Ovary (tissue), 9 donors: Measurements from ENCODE around the gene MAP3K10. TPM values are rescaled to one million over a fixed set of nuclear protein-coding genes. Genes with fewer than 3 reads are reported as not detected.
A peak's percentile ranks its signal among the peaks of the same experiment; 100 is the strongest.

Experiments
- DNase-seq, 5 donors: peaks; one replicate each; pipeline ENCODE4 v3.0.0-alpha.2; 2019 to 2020
- H3K27ac ChIP-seq, 2 donors: fragments of 200-600 bp; one replicate each; pipeline versions ENCODE4 v1.5.1 to v1.8.0; 2019 to 2022
- H3K27me3 ChIP-seq: fragments of 200-600 bp; one replicate; pipeline ENCODE4 v1.8.0; 2022
- H3K36me3 ChIP-seq: fragments of 200-600 bp; sonication (generic); one replicate; pipeline ENCODE4 v1.5.1; 2019
- H3K4me1 ChIP-seq: one replicate; pipeline ENCODE4 v1.8.1; 2013; ENCODE audit warnings: mild to moderate bottlenecking, moderate library complexity; ENCODE audit not compliant: insufficient read depth
- H3K4me3 ChIP-seq: fragments of 200-600 bp; sonication (generic); one replicate; pipeline ENCODE4 v1.5.1; 2017
- H3K9me3 ChIP-seq, 2 donors: fragments of 200-600 bp in 1 of 2; sonication (generic) in 1 of 2; one replicate each; pipeline versions ENCODE4 v1.5.1 to v1.8.1; 2013 to 2019; ENCODE audit warnings: mild to moderate bottlenecking in 1 of 2, moderate library complexity in 1 of 2
- CTCF ChIP-seq, 3 donors: fragments of 450-650 bp in 2 of 3; fragments of 200-600 bp in 1 of 3; IDR thresholded peaks; one replicate each; pipeline versions ENCODE4 v1.5.1 to v1.8.0; 2016 to 2022; ENCODE audit warnings: antibody characterized with exemption in 3 of 3, mild to moderate bottlenecking in 1 of 3
- EP300 ChIP-seq: sonication (generic); formaldehyde crosslinking; IDR thresholded peaks from one replicate; pipeline ENCODE4 v1.6.1; 2017; ENCODE audit warnings: antibody characterized with exemption
- POLR2A ChIP-seq: fragments of 450-650 bp; IDR thresholded peaks from one replicate; pipeline ENCODE4 v1.6.1; 2017; ENCODE audit warnings: antibody characterized with exemption, mild to moderate bottlenecking, moderate library complexity
- WGBS, 3 donors: extraction: QIAGEN DNeasy Blood & Tissue Kit in 1 of 3; methylation state at CpG; one replicate each; pipeline versions ENCODE4 v1.1.5 to v1.1.7; 2013 to 2017; 5-methylcytosine and 5-hydroxymethylcytosine counted together
- intact Hi-C, 4 donors: fragments of 100-400 bp; cut with DNase I; formaldehyde crosslinking; loops; one replicate each; pipeline versions ENCODE4 v1.11.0 to v1.15.1; 2022 to 2023
- polyA plus RNA-seq, 2 donors: library from polyadenylated mRNA; stranded (reverse); fragments of 200-250 nt in 1 of 2; fragments of 350-450 nt in 1 of 2; fragmentation: Illumina TruSeq in 1 of 2; extraction: RNeasy Lipid Tissue Mini Kit (QIAGEN cat#74804) in 1 of 2; gene quantifications; one replicate each; pipeline ENCODE4 v1.2.3, GENCODE V29; 2013 to 2014
- total RNA-seq, 7 donors: library from RNA; depleted of rRNA in 2 of 7; stranded (reverse); fragments of >200 nt in 2 of 7; fragmentation: NEBNext Ultra II Directional in 3 of 7; extraction: Animal tissue kit (Norgen Biotek cat#: 25700) in 3 of 7; gene quantifications; one replicate each; pipeline versions ENCODE4 v1.1.0 to v1.2.4, GENCODE V29; 2016 to 2023
- donor health status: DM: no; HTN: no; CAD: no; lungs with moderate emphysema.
- donor health status: DM: no; HTN: no; CAD: no.
- donor health status: Bipolar disorder and iron deficiency.
- donor health status: DM: yes; HTN: yes; CAD: no.
- donor health status: DM: no; HTN: no; CAD: no.
- donor health status: DM: yes; HTN: yes; CAD: no.

MAP3K10 gene
- total and polyA plus RNA-seq, 9 donors: 1.2 to 26.2 (median 14.6) TPM

GRCh38 chr19:40229926-40230417 is 38.7 kb downstream of the MAP3K10 start:
- H3K27ac ChIP-seq: no peak overlapping the region
- intact Hi-C loops: no loop called here
- WGBS, 3 donors: 54 to 69% (median 62%) methylated on average over 4 of the region's 4 CpGs
- TF ChIP-seq POLR2A (no peak), CTCF (IDR thresholded peaks at IDR 0.05) (no peak), EP300 (no peak)
- H3K4me1 ChIP-seq: peaks cover 10% of the 10 kb centered on the region
- no peak overlapping the region for H3K4me3 ChIP-seq
- no peak for DNase-seq
- no peaks in the 10 kb centered on the region for H3K9me3 ChIP-seq
- H3K27me3 ChIP-seq: no peaks in the 10 kb centered on the region
- H3K36me3 ChIP-seq: no peaks in the 10 kb centered on the region

- no peaks in the 10 kb centered on the region for H3K27me3 ChIP-seq
- H3K27ac ChIP-seq: no peak overlapping the region
- H3K36me3 ChIP-seq: no peaks in the 10 kb centered on the region
- H3K4me1 ChIP-seq: peaks cover 5% of the 10 kb centered on the region
- H3K9me3 ChIP-seq: no peaks in the 10 kb centered on the region
- H3K4me3 ChIP-seq: no peak overlapping the region
- DNase-seq: no peak
- 82 to 87% (median 82%) methylated on average over 6 of the region's 6 CpGs for WGBS, 3 donors
- TF ChIP-seq POLR2A (no peak), EP300 (no peak), CTCF (IDR thresholded peaks at IDR 0.05) (no peak)
- intact Hi-C loops: no loop called here
These were observed 39.8 kb downstream of the MAP3K10 start for GRCh38 chr19:40231057-40231456.

GRCh38 chr19:40231544-40232424 is 40.6 kb downstream of the MAP3K10 start:
- Histone ChIP-seq H3K36me3 (no peaks in the 10 kb centered on the region), H3K27me3 (no peaks in the 10 kb centered on the region), H3K9me3 (no peaks in the 10 kb centered on the region), H3K4me3 (no peak overlapping the region), H3K4me1 (no peaks in the 10 kb centered on the region), H3K27ac (no peak overlapping the region)
- intact Hi-C loops: no loop called here
- no peak for TF ChIP-seq CTCF (IDR thresholded peaks at IDR 0.05)
- no peak for TF ChIP-seq EP300
- TF ChIP-seq POLR2A: no peak
- peak in 1 of 5 donors; percentile 18 for DNase-seq
- WGBS, 3 donors: 67 to 70% (median 68%) methylated on average over 16 of the region's 16 CpGs

- WGBS, 3 donors: 69 to 73% (median 71%) methylated on average over 10 to 12 of the region's 12 CpGs
- Histone ChIP-seq H3K9me3 (no peaks in the 10 kb centered on the region), H3K27ac (no peak overlapping the region), H3K36me3 (no peaks in the 10 kb centered on the region), H3K4me3 (no peak overlapping the region), H3K4me1 (no peaks in the 10 kb centered on the region), H3K27me3 (no peaks in the 10 kb centered on the region)
- intact Hi-C loops: no loop called here
- DNase-seq: no peak
- no peak for TF ChIP-seq CTCF (IDR thresholded peaks at IDR 0.05)
- TF ChIP-seq POLR2A: no peak
- TF ChIP-seq EP300: no peak
These were observed 41.3 kb downstream of the MAP3K10 start for GRCh38 chr19:40232479-40232878.
